ENCODE data around the gene PRPSAP2.
"Not testable (repeated sequence)": the region's sequence is repeated elsewhere in the genome, so short reads cannot be mapped to it uniquely, and the experiment has no call there.

The PRPSAP2 gene
- 40.4 to 53.4 (median 45.4) reads per million in 4 experiments for total RNA-seq

DNA sequence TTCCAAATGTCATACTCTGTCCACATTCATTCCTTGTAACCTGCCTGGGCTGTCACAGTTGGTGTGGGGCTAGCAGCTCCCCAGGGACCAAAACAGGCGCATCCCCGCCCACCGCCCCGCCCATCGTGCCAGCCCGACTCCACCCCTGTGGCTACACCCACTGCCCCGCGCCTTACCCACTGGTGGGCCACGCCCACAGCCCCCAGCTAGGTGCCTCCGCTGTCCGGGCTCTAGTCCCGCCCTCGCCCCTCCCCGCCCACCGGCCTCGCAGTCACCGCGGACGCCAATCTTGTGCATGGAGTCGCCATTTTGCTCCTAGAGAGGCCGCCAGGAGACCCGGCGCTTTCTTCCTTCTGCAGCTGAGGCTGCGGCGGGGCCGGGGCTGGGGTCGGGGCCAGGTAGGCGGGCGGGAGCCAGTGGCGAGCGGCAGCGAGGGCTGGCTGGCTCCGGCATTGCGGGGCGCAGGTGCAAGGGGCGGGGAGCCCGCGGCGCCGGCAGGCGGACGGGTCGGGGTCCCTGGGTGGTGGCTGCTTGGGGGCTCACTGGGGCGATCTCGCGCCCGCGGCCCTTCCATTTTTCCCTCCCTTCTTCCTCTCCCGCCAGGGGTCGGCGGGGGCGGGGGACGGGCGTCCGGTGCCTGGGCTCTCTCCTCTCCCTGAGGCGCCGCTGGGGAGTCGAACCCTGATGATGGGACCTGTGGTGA is at the start of gene PRPSAP2:
Gene PRPSAP2, plus strand, starts transcription at position 268 of the 703 bp plus-strand sequence. CDS start 7,703 bp downstream, outside the sequence.
- DNase-seq, result peak; percentile 92

- not testable (repeated sequence) for DNase-seq
Observed at GRCh38 chr17:18815924-18816323, 42.0 kb upstream of the PRPSAP2 start.

DNA sequence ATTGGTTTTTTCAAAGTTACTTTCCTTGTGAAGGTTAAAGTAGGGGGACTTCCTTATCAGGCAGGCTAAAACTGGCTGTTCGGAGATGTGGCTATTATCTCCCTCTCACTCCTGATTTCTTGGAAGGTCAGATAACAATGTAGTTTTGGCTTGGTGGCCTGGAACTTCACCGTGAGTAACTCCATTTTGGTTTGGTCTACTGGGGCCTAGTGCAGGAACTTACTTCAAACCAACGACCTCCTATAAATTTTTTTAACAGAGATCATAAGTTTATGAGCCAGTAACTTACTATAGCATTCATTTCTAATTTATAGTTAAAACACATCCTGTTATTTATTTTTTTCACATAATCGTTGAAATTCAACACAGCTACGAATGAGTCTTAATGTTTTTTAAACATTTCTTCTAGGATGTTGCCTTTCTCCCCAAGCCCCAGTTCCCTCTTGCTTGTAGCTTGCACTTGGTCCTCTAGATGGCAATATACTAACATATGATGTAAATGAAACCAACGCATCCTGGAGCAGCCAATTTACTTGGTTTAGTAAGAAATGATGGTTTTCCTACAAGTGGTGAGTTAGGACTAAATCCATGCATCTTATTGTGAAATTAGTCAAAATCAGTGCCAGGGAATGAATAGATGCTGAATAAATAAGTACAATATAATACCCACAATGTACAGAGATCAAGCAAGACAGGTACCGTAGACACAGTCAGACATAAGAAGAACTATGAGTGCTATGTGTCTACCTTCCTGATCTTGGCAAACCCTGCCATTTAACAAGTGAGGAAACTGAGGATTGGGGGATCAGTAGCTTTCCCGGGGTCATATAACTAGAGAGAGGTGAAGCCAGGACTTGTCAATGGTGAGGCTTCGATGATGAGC is 41.2 kb upstream of the PRPSAP2 start:
- not testable (repeated sequence) for DNase-seq

- not testable (repeated sequence) for DNase-seq
Observed at GRCh38 chr17:18821430-18821829, 36.5 kb upstream of the PRPSAP2 start.

DNA sequence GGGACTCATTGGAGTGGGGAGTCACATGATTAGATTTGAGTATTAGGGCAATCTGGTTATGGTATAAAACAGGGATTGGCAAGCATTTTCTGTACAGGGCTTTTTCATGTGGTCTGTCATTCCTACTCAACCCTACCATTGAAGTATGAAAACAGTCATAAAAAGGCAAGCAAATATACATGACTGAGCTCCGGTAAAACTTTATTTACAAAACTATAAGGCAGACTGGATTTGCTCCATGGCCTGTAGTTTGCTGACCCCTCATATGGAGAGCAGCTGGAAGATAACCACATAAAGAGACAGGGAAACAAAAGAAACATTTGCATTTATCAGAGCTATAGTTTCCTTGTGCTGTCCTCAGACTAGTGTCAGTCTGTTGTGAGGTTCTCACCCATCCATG is 30.3 kb upstream of the PRPSAP2 start:
- DNase-seq, result not testable (repeated sequence)

- no peak for DNase-seq
Observed at GRCh38 chr17:18848501-18848900, 9.4 kb upstream of the PRPSAP2 start.

- no peak for DNase-seq
Observed at GRCh38 chr17:18850679-18851078, 7.3 kb upstream of the PRPSAP2 start.

GRCh38 chr17:18851201-18851600 is 6.7 kb upstream of the PRPSAP2 start:
- no peak for DNase-seq

DNA sequence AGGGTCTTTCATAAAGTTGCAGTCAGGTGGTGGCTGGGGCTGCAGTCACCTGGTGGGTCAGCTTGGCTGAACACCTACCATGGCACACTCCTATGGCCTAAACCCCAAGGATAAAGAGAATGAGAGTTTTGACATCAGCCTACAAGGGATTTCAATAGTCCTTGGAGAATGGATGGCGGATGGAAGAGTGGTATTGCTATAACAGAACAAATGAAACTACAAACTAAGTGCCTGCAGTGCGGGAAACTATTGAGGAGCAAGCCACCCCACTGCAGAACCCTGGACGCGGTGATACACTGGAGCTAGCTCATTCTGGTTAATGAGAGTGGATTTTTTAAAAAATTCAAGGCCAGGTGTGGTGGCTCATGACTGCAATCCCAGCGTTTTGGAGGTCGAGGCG is 3.0 kb upstream of the PRPSAP2 start:
- DNase-seq, result no peak

- DNase-seq, result peak; percentile 81
Observed at GRCh38 chr17:18855831-18856569, 1.9 kb upstream of the PRPSAP2 start.

DNA sequence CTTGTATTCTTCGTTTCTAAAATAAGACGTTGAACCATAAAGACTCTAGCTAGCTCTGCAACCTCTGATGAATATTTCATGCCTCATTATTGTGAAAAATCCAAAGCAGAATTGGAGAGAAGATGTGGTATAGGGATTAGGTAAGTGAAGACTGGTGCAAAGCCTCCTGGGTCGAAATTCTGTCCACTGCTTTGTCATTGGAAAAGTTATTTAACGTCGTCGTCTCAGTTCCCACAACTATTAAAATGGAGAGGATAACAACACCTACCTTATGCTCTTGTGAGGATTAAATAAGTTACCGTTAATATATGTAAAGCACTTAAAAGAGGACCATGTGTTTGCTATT is 1.4 kb upstream of the PRPSAP2 start:
- no peak for DNase-seq

GRCh38 chr17:18858567-18859245 is 775 bp downstream of the PRPSAP2 start:
- DNase-seq, result no peak

GRCh38 chr17:18859256-18859655 is 1.3 kb downstream of the PRPSAP2 start:
- no peak for DNase-seq

GRCh38 chr17:18860161-18860972 is 2.4 kb downstream of the PRPSAP2 start:
- DNase-seq, result no peak

DNA sequence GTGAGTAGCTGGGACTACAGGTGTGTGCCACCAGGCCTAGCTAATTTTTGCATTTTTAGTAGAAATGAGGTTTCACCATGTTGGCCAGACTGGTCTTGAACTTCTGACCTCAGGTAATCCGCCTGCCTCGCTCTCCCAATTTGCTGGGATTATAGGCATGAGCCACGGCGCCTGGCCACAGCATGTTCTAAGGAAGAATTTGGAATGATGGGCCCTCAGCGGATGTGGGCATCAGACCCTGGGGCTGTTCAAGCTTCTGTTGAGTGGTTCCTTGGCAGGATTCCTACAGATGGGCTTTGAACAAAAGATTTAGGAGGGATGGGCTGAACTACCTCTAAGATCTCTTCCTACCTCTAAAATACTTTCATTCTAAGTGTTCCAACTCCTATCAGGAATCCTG is 4.1 kb downstream of the PRPSAP2 start:
- no peak for DNase-seq

DNA sequence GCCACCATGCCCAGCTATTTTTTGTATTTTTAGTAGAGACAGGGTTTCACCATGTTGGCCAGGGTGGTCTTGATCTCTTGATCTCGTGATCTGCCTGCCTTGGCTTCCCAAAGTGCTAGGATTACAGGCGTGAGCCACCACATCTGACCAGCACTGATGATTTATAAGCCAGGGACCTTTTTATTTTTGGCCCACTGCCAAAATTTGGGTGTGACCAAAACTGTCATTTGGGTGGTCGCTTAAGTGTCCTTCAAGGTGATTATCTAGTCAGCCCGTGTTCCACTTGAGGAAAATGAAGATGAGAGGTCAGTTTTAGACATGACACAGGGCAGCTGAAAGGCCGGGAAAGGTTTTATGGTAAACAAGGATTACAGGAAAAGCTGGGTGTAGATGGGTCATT is 7.1 kb downstream of the PRPSAP2 start:
- DNase-seq, result not testable (repeated sequence)

DNA sequence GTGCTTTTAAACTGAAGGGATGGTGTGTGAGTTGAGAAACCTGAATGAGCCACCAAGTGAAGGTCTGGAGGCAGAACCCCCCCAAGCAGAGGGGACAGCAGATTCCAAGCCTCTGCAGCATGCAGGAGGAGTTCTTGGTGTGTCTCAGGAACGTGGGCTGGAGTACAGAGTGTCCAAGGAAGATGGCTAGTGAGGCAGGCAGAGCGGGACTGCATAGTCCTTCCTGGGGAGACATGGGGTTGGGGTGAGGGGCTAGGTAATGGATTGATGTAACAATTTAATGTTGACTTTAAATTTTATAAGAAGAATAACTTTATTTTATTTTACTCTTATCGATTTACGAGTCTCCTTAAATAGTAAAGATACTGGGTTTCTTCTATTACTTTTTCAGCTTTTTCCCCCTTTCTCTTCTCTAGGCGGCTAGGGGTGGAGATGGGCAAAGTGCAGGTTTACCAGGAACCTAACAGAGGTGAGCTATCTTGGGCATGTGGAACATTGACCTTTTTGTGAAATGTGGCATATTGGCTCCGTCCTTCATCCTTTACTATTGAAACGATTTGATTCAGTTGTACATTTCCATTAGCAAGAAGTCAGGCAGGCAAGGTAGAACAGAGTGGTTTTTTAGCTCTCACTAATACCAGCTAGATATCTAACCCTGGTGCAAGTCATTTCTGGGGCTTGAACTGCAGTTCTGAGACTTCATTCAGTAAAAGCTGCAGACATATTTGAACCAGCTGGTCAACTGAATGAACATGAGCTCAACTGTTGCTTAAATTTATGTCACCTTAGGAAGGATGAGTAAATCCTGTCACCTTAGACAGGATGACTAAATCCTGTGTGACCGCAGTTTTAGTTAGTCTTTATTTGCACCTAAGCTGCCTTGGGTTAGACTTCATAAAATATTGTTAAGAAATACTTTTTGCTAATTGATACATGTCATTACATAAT is 9.2 kb downstream of the PRPSAP2 start:
- no peak for DNase-seq

DNA sequence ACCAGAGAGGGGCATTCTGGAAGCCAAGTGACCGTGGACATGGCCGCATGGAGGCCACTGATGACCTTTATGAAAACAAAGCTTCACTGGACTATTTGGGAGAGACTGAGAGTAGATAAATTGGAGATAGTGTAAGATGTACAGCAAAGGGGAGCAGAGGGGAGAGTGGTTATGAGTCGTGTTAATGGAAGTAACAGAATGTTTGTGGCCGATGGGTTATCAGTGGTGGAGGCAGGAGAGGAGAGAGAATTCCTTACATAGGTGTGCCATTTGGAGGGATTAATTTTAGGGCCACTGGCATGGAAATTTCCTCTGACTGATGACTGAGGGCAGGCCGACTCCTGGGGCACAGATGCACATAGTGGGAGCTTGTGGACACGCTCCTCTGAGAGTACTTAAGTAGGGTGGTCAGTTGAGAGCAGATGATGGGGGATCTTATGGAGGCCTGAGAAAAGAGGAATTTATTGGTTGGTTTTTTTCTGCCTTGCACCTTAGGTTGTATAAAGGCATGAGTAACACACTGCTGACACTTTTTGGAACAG is 19.2 kb downstream of the PRPSAP2 start:
- no peak for DNase-seq

- DNase-seq, result no peak
Observed at GRCh38 chr17:18888766-18889290, 30.9 kb downstream of the PRPSAP2 start.

DNA sequence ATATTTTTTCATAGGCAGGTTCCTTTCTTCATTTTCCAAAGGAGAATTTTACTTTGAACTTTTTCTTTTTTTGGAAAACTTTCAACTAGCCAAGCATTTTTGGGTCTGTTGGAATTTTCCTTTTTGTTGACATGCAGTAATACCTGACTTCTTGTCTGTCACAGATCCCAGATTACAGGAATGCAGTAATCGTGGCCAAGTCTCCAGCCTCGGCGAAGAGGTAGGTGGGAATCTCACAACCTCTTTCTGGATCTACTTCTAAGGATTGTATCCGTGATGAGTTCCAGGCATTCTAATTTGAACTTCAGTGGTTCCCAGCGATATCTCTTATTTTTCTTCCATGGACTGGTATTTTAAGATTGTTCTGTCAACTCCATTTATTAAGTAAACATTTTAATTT is 31.7 kb downstream of the PRPSAP2 start:
- no peak for DNase-seq
